Islet of Langerhans (tissue), 1 donor: ENCODE results near the gene LMAN2.

Experiments used
- FAIRE-seq: peaks from one replicate; lab custom pipeline; 2011; peaks lifted over from hg19 to GRCh38; lab: Jason Lieb, UNC

LMAN2 gene

DNA sequence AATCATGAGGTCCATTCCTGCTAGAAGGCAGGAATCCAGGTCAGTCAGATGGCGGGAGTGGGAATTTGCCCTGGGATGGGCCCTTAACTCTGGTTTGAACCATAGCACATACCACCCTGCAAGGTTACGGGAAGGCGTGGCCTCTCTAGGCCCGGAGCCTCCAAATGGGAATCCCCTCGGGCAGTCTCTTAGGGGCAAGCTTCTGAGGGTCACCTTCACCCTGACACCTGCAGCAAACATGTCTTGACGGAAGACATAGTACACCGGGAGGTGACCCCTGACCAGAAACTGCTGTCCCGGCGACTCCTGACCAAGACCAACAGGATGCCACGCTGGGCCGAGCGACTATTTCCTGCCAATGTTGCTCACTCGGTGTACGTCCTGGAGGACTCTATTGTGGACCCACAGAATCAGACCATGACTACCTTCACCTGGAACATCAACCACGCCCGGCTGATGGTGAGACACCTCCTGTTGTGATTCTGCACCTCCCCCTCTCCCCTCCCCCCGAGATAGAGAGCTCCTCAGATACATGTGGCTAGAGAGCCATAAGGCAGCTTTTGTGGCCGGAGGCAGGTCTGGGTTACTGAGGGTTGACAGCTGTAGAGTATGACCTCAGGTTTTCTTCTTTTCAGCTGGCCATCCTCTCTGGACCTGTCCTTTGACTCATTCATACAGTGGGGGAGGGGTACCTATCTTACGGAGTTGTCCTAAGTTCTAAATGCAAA, 46.9 kb downstream of the LMAN2 start:
- no peak for FAIRE-seq

GRCh38 chr5:177303925-177304391, 47.5 kb downstream of the LMAN2 start:
- FAIRE-seq = no peak

DNA sequence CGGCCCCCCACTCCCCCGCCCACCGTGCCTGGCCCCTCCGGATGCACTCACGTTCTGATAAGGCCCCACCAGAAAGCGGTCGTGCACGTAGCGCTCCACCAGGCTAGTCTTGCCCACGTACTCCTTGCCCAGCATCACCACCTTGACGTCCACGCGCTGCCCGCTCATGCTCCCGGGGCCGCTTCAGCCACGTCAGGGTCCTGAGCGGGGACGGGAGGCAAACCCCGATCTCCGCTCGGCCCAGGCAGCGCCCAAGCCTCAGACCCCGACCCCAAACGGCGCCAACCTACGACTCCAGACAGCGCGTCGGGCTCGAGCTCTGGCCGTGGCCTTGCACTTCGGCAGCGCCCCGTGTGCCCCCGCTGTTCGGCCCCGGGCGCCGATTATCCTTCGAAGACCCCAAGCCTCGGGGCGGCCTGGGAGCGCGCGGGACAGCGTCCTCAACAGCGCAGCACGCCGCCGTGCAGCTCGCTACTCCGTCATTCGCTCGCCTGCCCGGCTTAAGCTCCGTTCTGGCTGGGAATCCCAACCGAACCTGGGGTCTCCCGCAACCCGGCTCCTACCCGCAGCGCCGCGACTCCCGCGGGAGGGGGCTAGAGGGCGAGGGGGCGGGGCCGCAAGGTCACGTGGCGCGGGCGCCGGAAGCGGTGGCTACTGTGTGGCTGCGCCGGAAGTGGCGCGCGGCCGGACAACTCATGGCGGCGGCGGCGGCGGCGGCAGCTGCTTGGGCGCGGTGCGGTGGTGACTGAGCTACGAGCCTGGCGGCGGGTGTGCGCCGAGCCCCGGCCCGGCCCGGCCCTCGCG, 48.1 kb downstream of the LMAN2 start, which contains the start of the genes PRELID1 and RAB24:
Gene PRELID1, plus strand, starts transcription at position 679 of the 804 bp plus-strand sequence. CDS start 187 bp downstream, outside the sequence.
Gene RAB24, minus strand, starts transcription at position 599 of the 804 bp plus-strand sequence. Its CDS starts 431 bp downstream, at position 168.
- no peak for FAIRE-seq

DNA sequence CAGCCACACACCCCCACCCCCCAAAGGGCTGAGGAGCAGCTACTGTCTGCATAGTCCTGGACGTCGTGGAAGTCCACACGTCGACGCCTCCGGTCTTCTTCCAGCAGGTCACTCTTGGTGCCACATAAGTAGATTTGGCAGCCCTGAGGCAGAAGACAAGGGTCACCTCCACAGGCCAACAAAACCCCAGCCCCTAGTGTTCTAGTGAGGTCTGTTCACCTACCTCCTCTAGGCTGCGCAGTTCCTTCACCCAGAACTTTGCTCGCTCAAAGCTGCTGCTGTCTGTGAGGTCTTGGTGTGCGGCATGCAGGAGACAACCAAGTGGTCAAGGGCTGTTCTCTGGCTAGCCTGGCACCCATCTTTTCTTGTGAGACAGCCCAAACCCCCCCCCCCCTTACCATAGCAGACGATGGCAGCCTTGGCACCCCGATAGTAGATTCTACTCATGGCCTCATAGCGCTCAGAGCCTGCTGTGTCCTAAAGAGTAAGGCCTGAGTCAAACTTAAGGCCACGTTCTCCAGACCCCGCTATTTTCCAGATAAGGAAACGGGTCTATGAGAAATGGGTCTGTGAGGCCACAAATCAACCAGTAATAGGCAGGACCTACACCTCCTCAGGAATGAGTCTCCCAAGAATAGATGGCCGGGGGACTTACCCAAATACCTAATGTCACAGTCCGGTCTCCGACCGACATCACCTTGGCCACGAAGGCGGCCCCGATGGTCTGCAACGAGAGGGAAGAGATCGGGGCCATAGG, 48.9 kb downstream of the LMAN2 start:
- FAIRE-seq = no peak

- no peak for FAIRE-seq
These were observed 49.8 kb downstream of the LMAN2 start for GRCh38 chr5:177301503-177302165.

DNA sequence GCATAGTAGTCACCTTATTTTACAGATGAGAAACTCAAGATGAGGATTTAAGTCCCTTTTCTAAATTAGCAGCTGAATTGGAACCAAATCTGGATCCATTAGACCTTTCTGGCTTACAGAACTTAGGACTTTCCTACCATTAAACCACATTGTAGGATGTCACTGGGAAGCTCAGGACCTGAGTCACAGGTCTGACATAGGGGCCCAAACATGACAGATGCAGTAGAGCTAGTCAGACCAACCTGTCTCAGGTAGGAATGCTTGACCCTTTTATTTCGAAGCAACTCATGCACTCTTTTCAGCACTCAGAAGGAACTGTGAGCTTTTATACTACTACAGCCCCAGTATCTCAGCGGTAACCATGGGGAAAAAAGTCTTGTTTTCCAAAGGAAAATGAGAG, 50.5 kb downstream of the LMAN2 start:
- FAIRE-seq = no peak

DNA sequence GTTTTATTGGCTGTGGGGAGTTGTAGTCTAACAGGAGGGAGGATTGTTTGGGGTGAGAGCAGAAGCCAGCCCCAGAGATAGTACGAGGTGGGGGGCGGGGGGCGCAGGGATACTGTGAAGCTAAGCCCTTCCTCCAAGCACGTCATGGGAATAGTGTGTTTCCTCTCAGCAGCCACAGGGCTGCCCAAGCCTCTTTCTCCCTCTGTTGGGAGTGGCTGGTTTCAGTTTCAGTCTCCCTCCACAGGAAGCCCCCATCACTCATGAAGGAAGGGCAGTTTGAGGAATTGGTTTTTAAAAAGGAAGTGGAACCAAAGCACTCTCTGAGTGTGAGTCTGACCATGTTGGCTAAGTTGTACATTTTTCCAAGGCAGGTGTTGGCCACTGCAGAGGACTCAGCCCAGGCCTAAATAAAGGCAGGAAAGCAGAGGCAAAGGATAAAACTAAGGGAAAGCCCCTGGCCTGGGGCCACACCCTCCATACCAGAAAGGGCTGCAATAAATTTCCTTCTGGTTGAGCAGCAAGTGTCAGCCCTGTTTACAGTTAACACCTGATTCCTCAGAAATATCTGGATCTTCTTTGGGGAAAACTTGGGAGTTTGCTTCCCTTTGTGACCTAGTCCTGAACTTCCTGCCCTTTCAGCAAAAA, 51.1 kb downstream of the LMAN2 start:
- FAIRE-seq = no peak

DNA sequence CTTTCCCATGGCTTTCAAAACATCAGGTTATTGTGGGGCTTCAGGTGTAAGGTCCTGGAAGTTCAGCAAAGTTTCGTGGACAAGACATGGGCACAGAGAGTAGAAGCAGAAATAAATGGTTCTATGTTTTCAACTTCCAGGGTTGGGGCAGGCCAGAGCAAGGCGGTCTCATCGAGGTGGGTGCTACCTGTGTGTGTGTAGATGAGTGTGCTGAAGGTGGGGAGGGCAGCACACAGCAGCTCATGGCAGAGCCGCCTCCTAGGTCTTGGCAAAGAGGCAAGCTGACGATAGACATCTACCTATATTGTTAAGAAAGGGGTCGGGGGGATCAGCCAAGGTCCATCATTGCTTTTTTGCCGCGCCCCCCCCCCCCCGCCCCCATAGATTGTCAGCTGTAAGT, 51.8 kb downstream of the LMAN2 start:
- no peak for FAIRE-seq

- FAIRE-seq = no peak
These were observed 53.5 kb downstream of the LMAN2 start for GRCh38 chr5:177297922-177298321.

- no peak for FAIRE-seq
These were observed 54.9 kb downstream of the LMAN2 start for GRCh38 chr5:177296581-177296980.

GRCh38 chr5:177295924-177296323, 55.5 kb downstream of the LMAN2 start:
- FAIRE-seq = no peak

GRCh38 chr5:177294632-177295031, 56.8 kb downstream of the LMAN2 start:
- no peak for FAIRE-seq

- FAIRE-seq = no peak
These were observed 57.5 kb downstream of the LMAN2 start for GRCh38 chr5:177293819-177294581.

- FAIRE-seq = no peak
These were observed 59.7 kb downstream of the LMAN2 start for GRCh38 chr5:177291735-177292134.

DNA sequence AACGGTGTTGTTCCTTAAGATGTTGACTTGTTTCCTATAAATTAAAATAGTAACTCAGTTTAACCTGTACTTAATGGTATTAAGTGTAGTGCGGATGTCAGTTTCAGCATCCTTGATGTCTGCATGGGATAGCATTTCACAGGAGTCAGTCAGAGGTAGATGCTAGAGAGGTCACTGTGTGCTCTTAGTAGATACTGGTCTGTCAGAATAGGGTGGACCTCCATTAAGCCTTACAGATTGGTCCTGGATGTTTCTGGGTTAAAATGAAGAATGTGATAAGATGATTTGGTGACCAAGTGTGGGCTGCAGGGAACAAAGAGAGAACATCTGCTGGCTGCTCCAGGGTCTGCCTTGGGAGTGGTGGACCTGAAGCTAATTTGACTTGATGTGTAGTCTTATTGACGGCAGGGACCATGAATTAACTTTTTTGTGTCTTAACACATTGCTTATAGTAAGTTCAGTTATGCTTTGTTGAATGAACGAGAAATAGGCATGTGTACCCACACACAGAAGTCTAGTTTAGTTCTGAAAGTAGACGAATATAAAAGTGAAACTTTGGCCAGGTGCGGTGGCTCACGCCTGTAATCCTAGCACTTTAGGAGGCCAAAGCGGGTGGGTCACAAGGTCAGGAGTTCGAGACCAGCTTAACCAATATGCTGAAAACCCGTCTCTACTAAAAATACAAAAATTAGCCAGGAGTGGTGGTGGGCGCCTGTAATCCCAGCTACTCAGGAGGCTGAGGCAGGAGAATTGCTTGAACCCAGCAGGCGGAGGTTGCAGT, 60.5 kb downstream of the LMAN2 start:
- no peak for FAIRE-seq

- FAIRE-seq = no peak
These were observed 63.3 kb downstream of the LMAN2 start for GRCh38 chr5:177288191-177288590.
